ENCODE data around the gene CES5A. TPM values are rescaled to one million over a fixed set of nuclear protein-coding genes. Genes with fewer than 3 reads are reported as not detected.

The CES5A gene
- total RNA-seq, 1 donor from 2014 or later: not detected

DNA sequence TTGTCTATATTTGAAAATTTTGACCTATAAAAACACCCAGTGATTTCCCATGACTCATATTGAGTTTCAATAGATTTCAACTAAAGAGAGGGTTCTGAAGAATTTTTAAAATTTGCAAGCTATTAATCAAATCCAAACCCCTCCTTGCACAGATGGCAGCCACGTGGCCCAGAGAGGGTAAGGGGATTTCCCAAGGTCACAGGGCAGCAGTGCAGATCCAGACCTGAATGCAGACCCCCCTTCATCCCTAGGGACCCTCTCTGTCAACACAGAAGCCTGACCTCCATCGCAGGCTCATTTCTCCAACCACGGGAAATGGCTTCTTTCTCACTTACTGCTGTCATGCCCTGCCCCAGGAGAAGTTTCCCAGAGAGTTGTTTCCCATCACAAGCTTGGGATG is 24.7 kb upstream of the CES5A start:
- H3K36me3 Mint-ChIP-seq (ENCODE audit: low read depth): no peaks in the 10 kb centered on the region

DNA sequence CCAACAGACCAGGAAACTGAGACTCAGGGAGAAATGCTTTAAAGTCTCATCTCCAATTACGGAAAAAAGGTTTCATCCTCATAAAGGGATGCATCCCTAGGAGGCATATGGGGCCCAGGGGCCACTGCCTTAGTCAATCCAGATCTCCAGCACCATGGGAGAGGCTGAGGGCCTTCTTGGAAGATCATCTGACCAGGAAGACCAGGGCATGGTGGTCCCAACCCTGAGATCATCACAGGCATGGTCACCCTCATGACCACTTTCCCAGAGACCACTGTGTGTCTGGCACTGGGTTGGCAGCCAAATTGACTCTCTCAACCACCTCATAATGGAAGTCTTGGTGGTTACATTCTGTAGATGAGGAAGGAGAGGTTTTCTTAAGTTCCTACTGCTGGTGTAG is 23.4 kb upstream of the CES5A start:
- DNase-seq (ENCODE audit: low spot score): no peak
- Mint-ChIP-seq H3K9me3 (ENCODE audit: low read depth) (peaks cover 26% of the 10 kb centered on the region), H3K36me3 (ENCODE audit: low read depth) (no peaks in the 10 kb centered on the region), H3K4me3 (ENCODE audit: unreplicated experiment) (no peak overlapping the region), H3K27ac (ENCODE audit: unreplicated experiment) (no peak overlapping the region), H3K4me1 (ENCODE audit: low read depth) (no peaks in the 10 kb centered on the region), H3K27me3 (ENCODE audit: low read depth) (peaks cover 2% of the 10 kb centered on the region)
- TF ChIP-seq, protein P1, sequence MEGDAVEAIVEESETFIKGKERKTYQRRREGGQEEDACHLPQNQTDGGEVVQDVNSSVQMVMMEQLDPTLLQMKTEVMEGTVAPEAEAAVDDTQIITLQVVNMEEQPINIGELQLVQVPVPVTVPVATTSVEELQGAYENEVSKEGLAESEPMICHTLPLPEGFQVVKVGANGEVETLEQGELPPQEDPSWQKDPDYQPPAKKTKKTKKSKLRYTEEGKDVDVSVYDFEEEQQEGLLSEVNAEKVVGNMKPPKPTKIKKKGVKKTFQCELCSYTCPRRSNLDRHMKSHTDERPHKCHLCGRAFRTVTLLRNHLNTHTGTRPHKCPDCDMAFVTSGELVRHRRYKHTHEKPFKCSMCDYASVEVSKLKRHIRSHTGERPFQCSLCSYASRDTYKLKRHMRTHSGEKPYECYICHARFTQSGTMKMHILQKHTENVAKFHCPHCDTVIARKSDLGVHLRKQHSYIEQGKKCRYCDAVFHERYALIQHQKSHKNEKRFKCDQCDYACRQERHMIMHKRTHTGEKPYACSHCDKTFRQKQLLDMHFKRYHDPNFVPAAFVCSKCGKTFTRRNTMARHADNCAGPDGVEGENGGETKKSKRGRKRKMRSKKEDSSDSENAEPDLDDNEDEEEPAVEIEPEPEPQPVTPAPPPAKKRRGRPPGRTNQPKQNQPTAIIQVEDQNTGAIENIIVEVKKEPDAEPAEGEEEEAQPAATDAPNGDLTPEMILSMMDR (IDR thresholded peaks at IDR 0.05): no peak

More for the DNA sequence above, 24.7 kb upstream of the CES5A start:
- Mint-ChIP-seq H3K4me3 (ENCODE audit: unreplicated experiment) (no peak overlapping the region), H3K9me3 (ENCODE audit: low read depth) (peaks cover 33% of the 10 kb centered on the region), H3K27me3 (ENCODE audit: low read depth) (peaks cover 2% of the 10 kb centered on the region), H3K27ac (ENCODE audit: unreplicated experiment) (no peak overlapping the region), H3K4me1 (ENCODE audit: low read depth) (no peaks in the 10 kb centered on the region)
- TF ChIP-seq, protein P1 (IDR thresholded peaks at IDR 0.05): no peak
- DNase-seq (ENCODE audit: low spot score): no peak

DNA sequence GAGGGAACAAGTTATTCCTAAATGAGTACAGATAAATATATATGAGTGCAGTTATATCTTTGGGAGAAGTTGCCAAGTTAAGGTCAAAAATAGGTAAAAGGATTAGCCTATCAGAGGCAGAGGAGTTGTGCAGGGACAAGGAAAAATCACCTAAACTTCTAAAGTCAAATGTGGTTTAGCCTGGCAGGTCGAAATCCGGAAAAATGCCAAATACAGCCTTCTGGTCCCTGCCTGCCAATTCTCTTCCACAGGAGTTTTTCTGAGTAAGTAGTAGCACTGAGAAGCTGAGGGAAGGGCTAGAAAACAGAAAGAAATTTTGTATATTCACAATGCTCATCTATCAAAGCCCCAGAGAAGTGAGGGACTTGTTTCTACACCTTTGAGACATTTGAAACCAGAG is 17.6 kb upstream of the CES5A start:
- no peaks in the 10 kb centered on the region for H3K4me1 Mint-ChIP-seq (ENCODE audit: low read depth)
- peaks cover 1% of the 10 kb centered on the region for H3K36me3 Mint-ChIP-seq (ENCODE audit: low read depth)
- no peak for DNase-seq (ENCODE audit: low spot score)
- H3K27ac Mint-ChIP-seq (ENCODE audit: unreplicated experiment): no peak overlapping the region
- TF ChIP-seq, protein P1 (IDR thresholded peaks at IDR 0.05): no peak
- H3K9me3 Mint-ChIP-seq (ENCODE audit: low read depth): peaks cover 42% of the 10 kb centered on the region
- H3K27me3 Mint-ChIP-seq (ENCODE audit: low read depth): no peaks in the 10 kb centered on the region
- H3K4me3 Mint-ChIP-seq (ENCODE audit: unreplicated experiment): no peak overlapping the region

DNA sequence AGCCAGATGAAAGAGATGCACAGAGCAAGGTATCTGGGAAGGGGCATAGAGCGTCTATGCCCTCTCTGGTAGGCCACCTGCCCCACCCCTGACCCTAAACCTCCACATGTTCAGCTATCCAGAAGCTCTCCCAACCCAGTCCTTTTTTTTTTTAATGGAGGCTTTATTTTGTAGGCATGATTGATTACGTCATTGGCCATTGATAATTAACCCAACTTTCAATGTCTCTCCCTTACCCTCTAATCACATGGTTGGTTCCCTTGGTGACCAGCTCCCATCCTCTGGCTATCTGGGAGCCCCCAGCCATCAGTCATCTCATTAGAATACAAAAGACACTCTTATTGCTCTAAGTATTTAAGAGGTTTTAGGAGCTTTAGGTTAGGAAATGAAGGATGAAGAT is 14.3 kb upstream of the CES5A start:
- Mint-ChIP-seq H3K27ac (ENCODE audit: unreplicated experiment) (no peak overlapping the region), H3K9me3 (ENCODE audit: low read depth) (peaks cover 32% of the 10 kb centered on the region), H3K4me1 (ENCODE audit: low read depth) (no peaks in the 10 kb centered on the region), H3K4me3 (ENCODE audit: unreplicated experiment) (no peak overlapping the region), H3K27me3 (ENCODE audit: low read depth) (no peaks in the 10 kb centered on the region), H3K36me3 (ENCODE audit: low read depth) (peaks cover 1% of the 10 kb centered on the region)
- DNase-seq (ENCODE audit: low spot score): no peak
- TF ChIP-seq, protein P1 (IDR thresholded peaks at IDR 0.05): no peak

DNA sequence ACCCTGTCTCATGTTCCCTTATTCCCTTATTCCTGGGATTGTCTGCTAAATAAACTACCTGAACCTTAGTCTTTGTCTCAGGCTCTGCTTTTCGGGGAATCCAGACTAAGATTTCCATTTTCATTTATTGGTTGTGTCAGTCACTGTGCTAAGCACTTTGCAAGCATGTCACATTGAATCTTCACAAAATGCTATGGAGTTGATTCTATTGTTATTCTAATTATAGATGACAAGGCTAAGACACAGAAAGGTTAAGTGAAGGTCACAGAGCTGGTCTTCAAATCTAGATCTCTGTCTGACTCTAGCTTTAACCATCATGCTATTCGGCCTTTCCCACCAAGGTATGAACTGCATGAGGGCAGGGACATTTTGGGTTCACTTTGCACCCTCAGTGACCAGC is 13.4 kb upstream of the CES5A start:
- Mint-ChIP-seq H3K4me1 (ENCODE audit: low read depth) (no peaks in the 10 kb centered on the region), H3K9me3 (ENCODE audit: low read depth) (peaks cover 31% of the 10 kb centered on the region), H3K27me3 (ENCODE audit: low read depth) (no peaks in the 10 kb centered on the region), H3K36me3 (ENCODE audit: low read depth) (peaks cover 1% of the 10 kb centered on the region), H3K4me3 (ENCODE audit: unreplicated experiment) (no peak overlapping the region), H3K27ac (ENCODE audit: unreplicated experiment) (no peak overlapping the region)
- TF ChIP-seq, protein P1 (IDR thresholded peaks at IDR 0.05): no peak
- no peak for DNase-seq (ENCODE audit: low spot score)

All from chondrocyte (in vitro differentiated cells).